Hematopoietic multipotent progenitor cell (in vitro differentiated cells): ENCODE results near the gene ADORA1. TPM values are rescaled to one million over a fixed set of nuclear protein-coding genes. Genes with fewer than 3 reads are reported as not detected.

Experiments used
- DNase-seq, 3 donors: peaks; one replicate each; pipeline ENCODE4 v3.0.0-alpha.2; 2011 to 2015; ENCODE audit warnings: low read depth in 2 of 3, low spot score in 2 of 3
- total RNA-seq: library from RNA; depleted of rRNA; stranded (reverse); fragments of >200 nt; gene quantifications from one replicate; pipeline ENCODE4 v1.2.3, GENCODE V29; 2012

The ADORA1 gene
- total RNA-seq, 1 donor, result not detected

DNA sequence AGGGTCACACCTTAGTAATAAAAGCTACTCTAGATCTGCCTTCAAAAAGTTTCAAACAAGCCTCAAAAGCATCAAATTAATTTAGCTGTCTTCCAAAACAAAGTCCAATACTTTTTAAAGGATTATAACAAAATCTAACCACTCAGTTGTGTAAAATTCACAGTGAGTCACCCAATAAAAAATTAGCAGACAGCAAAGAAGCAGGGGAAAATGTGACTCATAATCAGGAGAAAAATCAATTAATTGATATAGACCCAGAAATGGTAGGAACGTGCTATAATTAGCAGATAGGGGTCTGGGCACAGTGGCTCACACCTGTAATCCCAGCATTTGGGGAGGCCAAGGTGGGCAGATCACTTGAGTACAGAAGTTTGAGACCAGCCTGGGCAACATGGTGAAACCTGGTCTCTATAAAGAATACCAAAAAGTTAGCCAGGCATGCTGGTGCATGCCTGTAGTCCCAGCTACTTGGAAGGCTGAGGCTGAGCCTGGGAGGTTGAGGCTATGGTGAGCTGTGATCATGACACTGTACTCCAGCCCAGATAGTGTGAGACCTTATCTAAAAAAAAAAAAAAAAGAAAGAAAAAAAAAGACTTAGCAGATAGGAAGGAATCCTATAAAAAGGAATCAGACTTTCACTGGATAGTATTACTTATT, 33.6 kb upstream of the ADORA1 start:
- no peak for DNase-seq

DNA sequence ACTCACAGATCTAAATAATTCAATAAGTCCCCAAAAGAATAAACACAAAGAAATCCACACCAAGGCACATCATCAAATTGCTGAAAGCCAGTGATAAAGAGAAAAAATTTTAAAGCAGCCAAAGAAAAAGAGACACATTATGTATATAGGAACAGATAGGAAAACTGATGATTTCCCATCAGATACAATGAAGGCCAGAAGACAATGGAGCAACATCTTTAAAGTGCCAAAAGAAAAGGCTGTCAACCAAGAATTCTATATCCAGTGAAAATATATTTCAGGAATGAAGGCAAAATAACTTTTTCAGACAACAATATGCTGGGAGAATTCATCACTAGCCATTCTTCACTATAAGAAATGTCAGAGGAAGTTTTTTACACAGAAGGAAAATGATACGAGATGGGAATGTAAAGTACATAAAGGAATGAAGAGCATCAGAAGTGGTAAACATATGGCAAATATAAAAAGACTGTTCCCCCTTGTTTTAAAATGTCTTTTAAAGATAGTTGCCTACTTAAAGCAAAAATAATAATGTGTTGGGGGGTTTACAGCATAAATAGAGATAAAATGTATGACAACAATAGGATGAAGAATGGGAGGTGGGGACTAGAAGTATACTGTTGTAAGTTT, 32.4 kb upstream of the ADORA1 start:
- DNase-seq, result no peak

DNA sequence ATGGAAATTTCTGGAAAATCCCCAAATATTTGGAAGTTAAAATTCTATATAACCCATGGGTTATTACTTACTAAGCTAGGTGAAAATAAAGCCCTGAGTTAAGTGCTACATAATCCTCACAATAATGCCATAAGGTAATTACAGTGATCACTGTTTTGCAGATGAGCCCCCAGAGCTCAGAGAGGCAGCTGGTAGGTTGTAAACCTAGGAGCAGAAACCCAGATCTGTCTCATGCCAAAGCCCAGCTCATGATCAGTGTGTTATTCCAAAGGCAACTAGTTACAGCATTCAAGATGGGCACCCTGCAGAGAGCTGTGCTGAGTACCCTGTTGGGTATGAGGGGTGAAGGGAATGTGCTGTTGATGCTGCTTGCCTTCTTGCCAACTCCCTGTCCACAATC, 31.0 kb upstream of the ADORA1 start:
- no peak for DNase-seq

DNA sequence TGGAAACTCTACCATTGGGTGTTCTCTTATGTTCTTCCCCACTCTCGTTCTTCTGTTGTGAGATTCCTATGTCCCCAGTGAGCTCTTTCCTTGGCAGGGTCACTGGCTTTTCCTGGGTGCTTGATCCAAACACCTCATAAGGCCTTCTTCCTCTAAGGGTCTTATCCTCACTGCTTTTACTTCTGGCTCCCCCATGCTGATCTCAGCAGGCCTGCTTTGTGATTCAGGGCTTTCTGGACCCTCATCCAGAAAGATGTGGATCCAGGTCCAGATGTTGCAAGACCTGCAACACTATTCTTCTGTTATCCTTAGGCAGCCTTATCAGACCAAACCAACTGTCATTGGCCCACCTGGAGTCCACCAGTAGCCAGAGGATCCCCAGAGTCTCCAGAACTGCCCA, 30.5 kb upstream of the ADORA1 start:
- DNase-seq, result no peak

DNA sequence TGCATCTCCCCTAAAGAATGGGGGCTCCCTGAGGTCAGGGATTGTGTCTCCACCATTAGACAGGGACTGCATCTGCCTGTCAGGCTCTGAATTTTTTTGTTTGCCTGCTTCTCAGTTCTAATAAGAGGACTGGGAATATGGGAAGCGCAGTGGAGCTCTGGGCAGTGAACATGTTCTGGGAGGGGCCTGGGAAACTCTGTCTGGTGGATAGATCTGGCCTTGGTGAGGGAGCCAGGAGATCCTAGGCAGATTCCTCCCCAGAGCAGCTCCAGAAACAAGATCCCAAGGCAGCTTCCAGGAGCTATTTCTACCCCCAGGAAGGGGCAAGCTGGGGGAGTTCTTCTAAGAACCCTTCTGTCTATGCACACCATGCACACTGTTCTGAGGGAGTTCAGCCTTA, 29.1 kb upstream of the ADORA1 start:
- no peak for DNase-seq

DNA sequence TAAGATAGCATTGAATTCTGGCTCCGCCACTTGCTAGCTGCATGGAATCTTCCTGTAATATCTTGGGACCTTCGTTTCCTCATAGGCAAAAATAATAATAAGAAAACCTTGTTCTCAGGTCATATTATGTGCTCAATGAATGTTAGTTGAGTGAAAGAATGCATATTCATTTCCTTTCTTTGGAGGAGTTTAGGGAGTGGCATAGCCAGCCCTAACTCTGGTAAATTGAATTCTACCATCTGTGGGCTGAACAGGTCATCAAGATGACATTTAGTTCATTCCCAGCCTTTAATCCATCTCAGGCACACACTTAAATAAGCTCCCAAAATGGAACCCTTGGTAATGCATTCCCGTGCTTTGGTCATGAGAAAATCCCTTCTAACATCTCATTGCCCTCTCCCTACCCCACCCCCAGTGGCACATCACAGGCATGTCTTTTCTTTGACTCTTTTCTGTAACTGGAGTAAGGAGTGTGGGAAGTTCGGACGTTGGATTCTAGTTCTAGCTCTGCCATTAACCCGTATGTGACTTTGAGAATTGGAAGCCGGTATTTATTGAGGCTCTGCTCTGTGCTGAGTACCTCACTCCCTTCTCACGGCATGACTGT, 28.5 kb upstream of the ADORA1 start:
- no peak for DNase-seq

DNA sequence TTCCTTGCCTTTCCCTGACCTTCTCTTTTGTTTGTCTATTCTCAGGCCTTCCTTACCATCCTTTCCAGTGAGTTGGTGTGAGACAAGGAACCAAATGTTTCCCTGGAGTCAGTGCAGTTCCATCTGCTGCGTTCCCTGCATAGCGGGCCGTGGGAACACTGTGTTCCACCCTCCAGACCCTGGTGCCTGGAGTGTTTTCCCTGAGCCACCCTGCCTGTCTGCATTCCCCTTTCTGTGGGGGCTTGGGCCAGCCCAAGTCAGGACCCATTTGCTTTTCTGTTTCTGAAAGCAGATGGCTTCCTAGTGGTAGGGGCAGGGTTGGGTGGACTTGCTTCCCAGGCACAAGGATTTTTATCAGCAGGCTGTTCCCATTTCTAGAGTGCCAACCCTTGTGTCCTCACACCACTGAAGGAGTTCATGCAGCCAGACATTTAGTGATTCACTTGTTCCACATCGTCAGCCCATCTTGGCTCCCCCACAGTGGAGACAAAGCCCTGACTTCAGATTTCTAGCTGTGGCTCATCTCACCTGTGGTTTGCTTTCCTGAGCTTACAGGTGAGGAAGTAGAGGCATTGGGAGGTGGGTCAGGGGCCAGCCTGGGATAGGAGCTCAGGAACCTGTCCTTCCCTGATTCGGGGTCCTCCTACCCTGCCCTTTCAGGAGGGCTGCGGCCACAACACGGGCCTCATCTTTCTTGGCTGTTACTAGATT, 27.6 kb upstream of the ADORA1 start:
- no peak for DNase-seq

DNA sequence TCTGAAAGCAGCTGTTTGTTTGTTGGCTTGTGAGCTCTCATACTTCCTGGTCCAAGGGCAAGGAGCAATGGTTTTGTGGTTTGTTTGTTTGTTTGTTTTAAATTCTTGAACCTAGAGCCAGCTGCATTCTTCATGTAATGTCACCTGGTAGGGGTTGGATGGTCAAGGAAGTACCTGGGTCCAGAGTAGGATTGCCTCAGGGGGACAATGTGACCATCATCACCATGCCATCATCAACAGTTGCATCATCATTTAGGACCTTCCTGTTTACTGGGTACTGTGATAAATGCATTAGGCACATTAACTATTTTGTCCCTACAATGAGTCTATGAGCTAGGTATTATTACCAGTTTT, 27.0 kb upstream of the ADORA1 start:
- DNase-seq, result no peak

DNA sequence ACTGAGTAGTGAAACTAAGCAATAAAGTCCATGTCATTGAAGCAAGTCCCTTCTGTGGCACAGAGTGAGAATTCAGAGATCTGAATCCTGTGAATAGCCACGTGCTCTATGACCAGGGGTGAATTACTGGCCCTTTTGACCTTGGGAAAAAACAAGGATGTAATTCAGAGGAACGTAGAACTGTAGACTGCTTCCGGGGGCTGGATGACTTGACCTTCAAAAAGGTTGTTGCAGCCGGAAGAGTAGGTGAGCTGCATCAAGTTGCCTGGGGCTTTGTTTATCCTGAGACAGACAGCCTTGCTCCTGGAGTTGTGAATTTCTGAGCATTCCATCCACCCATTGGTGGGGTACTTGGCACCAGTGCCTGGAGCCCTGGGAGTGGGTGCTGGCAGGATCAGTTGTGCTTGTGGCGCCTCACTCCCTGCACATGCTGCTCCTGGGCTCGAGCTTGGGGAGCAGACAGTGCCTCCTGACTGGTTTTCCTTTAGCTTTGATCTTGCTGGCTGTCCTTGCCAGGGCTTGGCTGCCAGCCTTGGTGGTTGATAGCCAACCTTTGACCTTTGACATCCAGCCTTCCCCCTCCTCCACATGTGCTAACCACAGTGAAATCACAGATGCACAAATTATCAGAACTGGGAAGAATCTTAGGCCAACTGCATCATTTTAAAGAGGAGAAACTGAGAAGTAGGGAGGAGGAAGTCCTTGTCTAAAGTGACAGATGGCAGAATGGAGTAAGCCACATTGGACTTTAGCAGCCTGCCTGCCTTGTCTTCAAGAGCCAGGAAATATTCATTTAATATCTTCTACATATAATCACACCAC, 25.5 kb upstream of the ADORA1 start:
- DNase-seq, result no peak

DNA sequence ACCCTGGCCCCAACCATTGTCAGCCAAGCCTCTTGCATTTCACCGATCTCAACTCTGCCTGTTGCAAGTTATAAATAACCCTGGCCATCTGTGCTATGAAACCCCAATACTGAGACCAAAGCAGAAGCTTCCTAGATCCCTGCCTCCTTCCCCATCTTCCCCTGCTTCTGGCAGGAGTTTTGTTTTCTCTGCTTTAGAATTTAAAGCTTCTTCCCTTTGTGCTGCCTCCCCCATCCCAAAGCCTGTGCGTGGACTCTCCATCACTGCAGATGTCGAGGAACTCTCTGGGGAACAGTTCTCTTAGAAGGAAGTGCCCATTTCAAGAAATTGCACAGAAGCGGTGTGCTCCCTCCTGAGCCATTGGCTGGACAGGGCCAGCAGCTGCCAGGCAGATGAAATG, 24.3 kb upstream of the ADORA1 start:
- DNase-seq, result no peak

DNA sequence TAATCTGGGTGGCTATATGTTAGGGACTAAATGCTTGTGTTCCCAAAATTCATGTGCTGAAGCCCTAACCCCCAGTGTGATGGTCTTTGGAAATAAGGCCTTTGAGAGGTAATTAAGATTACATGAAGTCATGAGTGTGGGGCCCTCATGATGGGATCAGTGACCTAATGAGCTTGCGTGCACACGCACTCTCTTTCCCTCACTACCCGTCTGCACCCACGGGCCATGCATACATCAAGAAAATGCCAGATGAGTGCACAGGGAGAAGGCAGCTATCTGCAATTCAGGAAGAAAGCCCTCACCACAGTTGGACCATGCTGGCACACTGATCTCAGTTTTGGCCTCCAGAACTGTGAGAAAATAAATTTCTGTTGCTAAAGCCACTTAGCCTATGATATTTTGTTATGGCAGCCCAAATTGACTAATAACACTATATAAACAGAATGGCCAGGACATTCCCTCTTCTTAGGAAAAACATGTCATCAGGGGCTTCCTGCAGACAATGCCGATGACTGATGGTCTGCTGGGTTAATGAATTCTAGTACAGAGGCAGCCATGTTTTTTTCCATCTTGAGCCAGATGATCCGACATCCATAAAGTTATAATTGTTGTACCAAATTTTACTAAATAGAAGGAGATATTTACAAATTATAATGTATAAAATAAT, 23.6 kb upstream of the ADORA1 start:
- no peak for DNase-seq

DNA sequence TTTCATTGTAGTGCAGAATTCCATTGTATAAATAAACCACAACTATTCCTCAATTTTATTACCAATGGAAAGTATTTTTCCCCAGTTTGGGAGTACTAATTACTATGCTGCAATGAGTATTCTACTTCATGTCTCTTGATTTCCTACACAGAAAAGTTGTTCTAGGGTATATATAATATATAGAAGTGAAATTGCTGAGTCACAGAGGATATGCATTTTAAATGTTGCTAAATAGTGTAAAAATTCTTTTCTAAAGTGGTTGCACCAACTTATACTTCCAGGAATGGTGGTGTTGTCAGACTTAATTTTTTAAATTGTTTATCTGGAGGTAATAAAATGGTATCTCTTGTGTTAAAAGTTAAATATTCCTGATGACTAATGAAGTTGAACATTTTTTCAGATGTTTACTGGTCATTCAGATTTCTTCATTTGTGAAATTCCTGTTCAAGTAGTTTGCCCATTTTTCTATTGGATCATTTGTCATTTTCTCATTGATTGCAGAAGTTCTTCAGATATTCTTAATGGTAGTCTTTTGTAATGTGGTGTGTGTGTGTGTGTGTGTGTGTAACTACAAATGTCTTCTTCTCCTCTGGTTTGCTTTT, 22.6 kb upstream of the ADORA1 start:
- DNase-seq, result no peak

DNA sequence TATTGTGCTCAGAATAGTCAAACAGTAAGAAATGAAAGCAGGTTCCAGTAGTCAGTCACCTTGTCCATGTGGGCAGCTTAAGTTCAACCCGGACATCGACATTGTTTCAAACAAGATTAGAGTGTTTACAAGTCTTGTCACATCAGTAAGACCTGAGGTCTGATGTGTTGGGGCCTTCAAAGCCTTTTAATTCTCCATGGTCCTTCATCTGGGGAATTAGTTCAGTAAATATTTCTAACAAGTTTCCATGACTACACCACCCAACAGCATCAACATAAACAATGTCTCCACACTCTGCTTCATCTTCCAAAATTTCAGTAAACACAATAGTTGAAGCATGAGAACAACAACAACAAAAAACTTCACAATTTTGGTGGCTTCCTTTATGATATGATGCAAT, 15.1 kb upstream of the ADORA1 start:
- no peak for DNase-seq

DNA sequence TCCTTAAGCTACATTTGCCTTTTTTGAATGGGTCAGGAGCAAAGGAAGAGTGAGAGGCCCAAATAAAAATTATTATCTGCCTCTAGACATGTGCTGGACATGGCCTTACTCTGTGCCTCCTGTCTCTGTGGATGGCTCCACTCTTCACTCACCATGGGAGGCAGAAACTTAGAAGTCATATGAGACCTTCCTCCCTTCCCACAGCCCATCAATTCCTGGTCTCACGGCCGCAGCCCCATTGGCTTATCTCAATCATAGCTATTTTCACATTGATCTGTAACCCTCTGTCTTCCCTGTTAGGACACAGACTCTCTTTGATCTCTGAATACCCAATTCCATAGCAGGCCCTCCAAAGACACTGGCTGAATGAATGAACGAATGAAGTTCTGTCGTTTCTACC, 14.2 kb upstream of the ADORA1 start:
- no peak for DNase-seq

DNA sequence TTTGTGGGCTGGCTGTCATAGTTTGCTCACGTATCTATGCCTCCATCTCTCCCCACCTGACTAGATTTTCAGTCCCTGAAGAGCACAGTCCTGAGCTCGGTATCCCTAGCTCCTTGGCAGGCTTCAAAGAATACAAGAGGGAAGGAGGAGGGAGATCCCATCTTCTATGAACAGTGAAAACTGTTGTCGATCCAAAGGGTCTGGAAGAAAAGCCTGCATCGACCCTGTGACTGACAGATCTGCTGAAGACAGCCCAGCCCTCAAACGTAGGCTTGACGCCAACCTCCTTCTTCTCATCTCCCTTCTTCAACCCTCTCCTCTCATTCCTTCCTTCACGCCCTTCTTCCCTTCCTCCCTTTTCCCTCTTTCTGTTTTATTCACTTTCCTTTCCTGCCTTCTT, 13.3 kb upstream of the ADORA1 start:
- DNase-seq, result no peak

DNA sequence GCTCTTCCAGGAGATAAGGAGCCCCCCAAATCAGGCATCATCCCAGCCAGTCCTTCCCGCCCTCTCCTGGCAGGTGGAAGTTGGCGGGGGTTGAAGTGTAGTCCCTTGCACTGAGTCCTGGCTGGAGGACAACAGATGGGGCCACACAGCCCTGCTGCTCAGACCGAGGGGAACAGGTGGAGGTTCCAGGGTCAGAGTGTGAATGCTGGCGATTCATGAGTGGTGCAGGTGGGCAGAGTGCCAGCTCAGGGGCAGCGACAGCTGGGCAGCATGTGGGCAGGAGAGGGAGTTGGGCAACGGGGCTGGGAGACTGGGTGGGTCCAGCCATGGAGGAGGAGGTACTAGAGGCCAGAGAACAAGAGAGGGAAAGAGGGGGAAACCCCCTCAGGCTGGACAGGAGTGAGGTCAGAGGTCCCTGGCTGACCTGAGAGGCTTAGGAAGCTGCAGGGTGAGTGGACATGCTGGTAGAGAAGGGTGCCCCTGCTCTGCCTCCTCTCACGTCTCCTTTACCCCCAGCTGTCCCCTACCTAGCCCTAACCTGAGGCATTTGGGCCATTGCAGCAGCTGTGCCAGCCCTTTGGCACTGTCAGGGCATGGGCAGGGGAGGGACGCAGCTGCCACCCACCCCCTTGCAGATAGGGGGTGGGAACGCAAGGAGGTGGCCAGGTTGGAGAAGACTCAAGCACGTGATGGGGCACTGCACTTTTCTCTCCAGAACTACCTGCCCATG, 11.3 kb upstream of the ADORA1 start:
- DNase-seq, result no peak

DNA sequence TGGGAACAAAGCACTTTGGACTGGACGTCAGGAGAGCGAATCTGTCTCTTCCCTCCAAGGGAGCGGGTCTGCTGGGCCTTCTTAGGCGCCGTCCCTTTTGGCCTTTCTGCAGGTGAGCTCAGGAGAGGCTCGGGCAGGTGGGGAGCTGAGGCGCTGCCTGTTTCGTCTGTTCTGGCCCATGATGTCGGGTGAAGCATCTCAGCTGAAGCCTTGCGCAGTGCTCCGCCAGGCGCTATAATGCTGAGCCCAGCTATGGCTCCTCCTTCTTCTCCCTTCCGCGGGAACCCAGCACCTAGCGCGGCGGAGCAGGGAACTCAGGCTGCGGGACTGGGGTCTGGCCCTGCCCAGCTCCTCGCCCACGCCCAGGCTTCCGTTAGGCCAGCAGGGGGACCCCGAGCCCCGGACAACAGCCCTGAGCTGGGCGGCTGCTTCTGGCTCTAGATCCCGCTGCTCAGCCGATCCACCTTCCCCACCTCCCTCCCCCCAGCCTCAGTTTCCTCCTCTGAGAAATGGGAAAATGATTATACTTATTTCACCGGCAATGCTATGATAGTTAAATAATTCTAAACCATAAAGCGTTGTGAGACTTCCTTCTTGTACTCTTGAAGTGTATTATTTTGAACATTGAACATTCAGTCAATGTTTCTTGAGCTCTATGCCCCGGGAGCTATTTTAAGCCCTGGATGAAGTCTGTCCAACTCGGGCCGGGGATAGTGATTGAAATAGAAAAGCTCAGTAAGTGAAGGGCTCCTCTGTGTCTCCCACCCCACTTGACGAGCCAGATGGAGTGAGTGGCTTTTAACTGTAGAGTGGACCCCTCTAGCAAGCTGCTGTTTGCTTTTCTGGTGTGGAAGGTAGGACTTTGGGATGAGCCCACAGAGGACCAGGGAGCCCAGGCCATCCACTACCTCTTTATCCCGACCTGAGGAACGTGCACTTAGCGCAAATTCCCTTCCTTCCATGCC, 9.6 kb upstream of the ADORA1 start:
- peak in 2 of 3 donors; percentile 62 to 77 for DNase-seq
